Heart left ventricle (tissue), 13 donors: ENCODE measurements around the gene RND1.
A peak's percentile ranks its signal among the peaks of the same experiment; 100 is the strongest.

Experiments
- CTCF ChIP-seq, 12 donors: fragments of 200-600 bp; sonication (generic) in 4 of 12; IDR thresholded peaks; one replicate each; pipeline versions ENCODE4 v1.5.0 to v1.8.0; 2018 to 2022; ENCODE audit warnings: antibody characterized with exemption in 12 of 12, mild to moderate bottlenecking in 5 of 12
- POLR2A ChIP-seq, 2 donors: fragments of 450-650 bp; IDR thresholded peaks; one replicate each; pipeline ENCODE4 v1.6.1; 2017; ENCODE audit warnings: antibody characterized with exemption in 2 of 2, mild to moderate bottlenecking in 2 of 2, moderate library complexity in 2 of 2
- donor health status: ischemic (EF 13 %, LVEDD 7.1; RV severe dilation, severe dysfunction).
- donor health status: DM: no; HTN: yes; CAD: no.
- donor health status: DM: no; HTN: no; CAD: no.
- donor health status: ischemic (EF 25% LVEDD 6.9; RV normal size, moderate dysfunction).
- donor health status: ischemic (EF 25% LVEDD 5.7; RV mildly dilated, moderate dysfunction).
- donor health status: ischemic (EF 35%, LVEDD 5.7; RV mildly dilated, moderate dysfunction).
- donor health status: nonischemic (EF 11% LVEDD 7.7; RV severe dilation, severe dysfunction).
- donor health status: DM: yes; HTN: yes; CAD: no.
- donor health status: PGD.
- donor health status: ischemic (EF 29% LVEDD 5.4; RV normal size, mild dysfunction).
- donor health status: nonischemic (EF 23%, LVEDD 6.1; RV moderate dilation, normal function).

DNA sequence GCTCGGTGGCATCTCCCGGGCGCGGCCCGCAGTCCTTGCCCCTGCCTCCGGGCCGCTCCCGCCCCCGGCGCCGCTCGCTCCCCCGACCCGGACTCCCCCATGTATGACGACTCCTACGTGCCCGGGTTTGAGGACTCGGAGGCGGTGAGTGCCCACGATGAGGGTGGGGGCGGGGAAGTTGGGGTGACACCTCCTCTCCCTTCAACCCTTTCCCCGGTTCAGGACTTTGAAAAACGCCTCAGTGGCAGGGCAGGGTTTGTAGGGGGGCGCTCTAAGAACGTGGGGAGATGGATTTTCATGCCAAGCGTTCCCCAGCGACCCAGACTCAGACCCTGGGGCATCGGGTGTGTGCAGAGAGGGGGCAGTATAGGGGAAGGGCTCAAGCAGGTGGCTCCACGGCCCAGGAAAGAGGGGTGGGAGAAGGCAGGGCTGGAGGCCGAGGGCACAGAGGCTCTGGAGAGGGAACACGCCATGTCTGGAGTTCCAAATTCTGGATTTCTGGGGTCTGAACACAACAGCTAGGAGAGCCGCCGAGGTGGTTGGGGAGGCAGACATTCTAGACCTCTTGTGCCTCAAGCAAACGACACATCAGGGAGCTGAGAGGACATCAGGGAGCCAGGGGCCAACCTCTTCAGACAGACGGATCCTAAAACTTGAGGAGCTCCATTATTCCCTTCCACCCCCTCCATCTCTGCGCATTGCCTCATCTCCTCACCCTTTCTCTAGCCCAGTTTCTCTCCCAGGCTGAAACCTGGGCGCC is 46.7 kb downstream of the RND1 start:
- TF ChIP-seq CTCF (IDR thresholded peaks at IDR 0.05), result peak in 3 of 12 donors; percentile 20 to 32 (median 32)
- TF ChIP-seq POLR2A (IDR thresholded peaks at IDR 0.05), result no peak
